GM19023 (cell line): ENCODE results near the gene EIF2S1.

Source experiments
- ATAC-seq: cut with Tn5 transposase; IDR thresholded peaks from one replicate; pipeline ENCODE4 v1.9.1; 2021; ENCODE audit warnings: mild to moderate bottlenecking, moderate library complexity; ENCODE audit not compliant: unreplicated experiment

Gene EIF2S1

GRCh38 chr14:67432050-67432564, 72.0 kb downstream of the EIF2S1 start:
- no peak for ATAC-seq

GRCh38 chr14:67435603-67436002, 75.5 kb downstream of the EIF2S1 start:
- no peak for ATAC-seq
